Stimulated activated CD4-positive, alpha-beta T cell treated with anti-CD3 and anti-CD28 coated beads, Interleukin-4, amount 100 ng/mL, for 4 hours (primary cell): ENCODE results near the gene KLHL40.

ENCODE experiments used
- DNase-seq, 2 experiments: peaks; one replicate each; pipeline ENCODE4 v3.0.0-alpha.2; 2020

Gene KLHL40

GRCh38 chr3:42658091-42658770, 27.1 kb upstream of the KLHL40 start:
- no peak for DNase-seq

GRCh38 chr3:42658771-42659390, 26.5 kb upstream of the KLHL40 start:
- DNase-seq = no peak

- no peak for DNase-seq
Observed at GRCh38 chr3:42659451-42660130, 25.7 kb upstream of the KLHL40 start.

GRCh38 chr3:42660131-42660715, 25.1 kb upstream of the KLHL40 start:
- no peak for DNase-seq

GRCh38 chr3:42660898-42661297, 24.4 kb upstream of the KLHL40 start:
- no peak for DNase-seq

- no peak for DNase-seq
Observed at GRCh38 chr3:42661593-42662022, 23.7 kb upstream of the KLHL40 start.

GRCh38 chr3:42662037-42662812, 23.1 kb upstream of the KLHL40 start:
- DNase-seq = no peak

GRCh38 chr3:42662813-42663535, 22.4 kb upstream of the KLHL40 start:
- no peak for DNase-seq

- no peak for DNase-seq
Observed at GRCh38 chr3:42663581-42664437, 21.5 kb upstream of the KLHL40 start.

GRCh38 chr3:42664438-42664803, 20.9 kb upstream of the KLHL40 start:
- DNase-seq = no peak

GRCh38 chr3:42665050-42665878, 20.1 kb upstream of the KLHL40 start:
- DNase-seq = no peak

- DNase-seq = no peak
Observed at GRCh38 chr3:42666022-42666421, 19.3 kb upstream of the KLHL40 start.

GRCh38 chr3:42666577-42666998, 18.7 kb upstream of the KLHL40 start:
- no peak for DNase-seq

- DNase-seq = no peak
Observed at GRCh38 chr3:42667096-42667522, 18.2 kb upstream of the KLHL40 start.

- no peak for DNase-seq
Observed at GRCh38 chr3:42667523-42668412, 17.6 kb upstream of the KLHL40 start.

- DNase-seq = no peak
Observed at GRCh38 chr3:42668413-42668760, 16.9 kb upstream of the KLHL40 start.

- no peak for DNase-seq
Observed at GRCh38 chr3:42668793-42669217, 16.5 kb upstream of the KLHL40 start.

GRCh38 chr3:42670051-42670576, 15.2 kb upstream of the KLHL40 start:
- DNase-seq = no peak

- DNase-seq = no peak
Observed at GRCh38 chr3:42670670-42671069, 14.7 kb upstream of the KLHL40 start.
